BJ (cell line): ENCODE data around the gene NT5C1B. TPM values are rescaled to one million over a fixed set of nuclear protein-coding genes. Genes with fewer than 3 reads are reported as not detected.

Experiments
- CTCF ChIA-PET: fragments of 350-600 bp; formaldehyde crosslinking; extraction: SDS; loops from one replicate; lab custom pipeline; 2021; ENCODE audit warnings: antibody characterized with exemption, inconsistent platforms; lab: Yijun Ruan, JAX
- POLR2A ChIA-PET: fragments of 300-600 bp; sonication (Branson Sonifier 250); formaldehyde crosslinking; extraction: SDS; loops from one replicate; lab custom pipeline; 2021; ENCODE audit warnings: antibody characterized with exemption; lab: Charles Lee
- DNase-seq: peaks from one replicate; pipeline ENCODE4 v3.0.0-alpha.2; 2011; ENCODE audit warnings: low read depth
- H3K27me3 ChIP-seq: 2 replicates; pipeline ENCODE4 v1.6.0; 2011; ENCODE audit warnings: low read length; ENCODE audit not compliant: control insufficient read depth, insufficient read depth
- H3K36me3 ChIP-seq: 2 replicates; pipeline ENCODE4 v1.5.1; 2011; ENCODE audit warnings: low read length; ENCODE audit not compliant: control insufficient read depth, insufficient read depth
- H3K4me3 ChIP-seq: 2 replicates; pipeline ENCODE4 v1.5.1; 2011; ENCODE audit warnings: low read depth, mild to moderate bottlenecking, control low read depth, low read length
- CTCF ChIP-seq: IDR thresholded peaks from 2 replicates; pipeline ENCODE4 v1.5.1; 2011; ENCODE audit warnings: low read depth, mild to moderate bottlenecking, control low read depth, inconsistent platforms, low read length, moderate library complexity; ENCODE audit not compliant: insufficient read depth
- polyA plus RNA-seq: library from polyadenylated mRNA; depleted of rRNA; stranded (reverse); fragments of >200 nt; gene quantifications from 2 replicates; pipeline ENCODE4 v1.2.3, GENCODE V29; 2011

The NT5C1B gene
- polyA plus RNA-seq, 1 experiment = not detected

DNA sequence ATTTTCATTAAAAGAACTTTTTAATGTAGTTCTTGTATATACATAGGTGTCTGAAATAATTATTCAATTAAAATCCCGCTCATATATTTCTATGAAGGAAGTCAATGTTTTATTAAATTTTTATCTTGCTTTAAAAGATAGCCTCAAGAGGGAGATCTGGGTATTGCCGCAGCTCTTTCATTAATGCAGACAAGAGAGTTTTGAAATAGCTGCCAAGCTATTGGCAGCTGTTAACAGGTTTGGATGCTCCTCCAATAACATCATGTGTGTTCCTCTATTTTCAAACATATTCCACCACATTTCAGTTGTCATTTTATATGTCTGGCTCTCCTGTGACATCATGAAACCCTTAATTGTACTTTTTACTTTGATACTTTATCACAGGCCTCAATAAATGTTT is 12.9 kb upstream of the NT5C1B start:
- no peaks in the 10 kb centered on the region for H3K36me3 ChIP-seq
- ChIA-PET POLR2A (no interaction called here), CTCF (interaction anchor here (0.9 kb wide), 1 partner anchor 154 kb away, joined by 3 read pairs; no protein-coding TSS in a partner anchor)
- no peaks in the 10 kb centered on the region for H3K27me3 ChIP-seq
- no peak for TF ChIP-seq CTCF
- no peak overlapping the region for H3K4me3 ChIP-seq
- DNase-seq = no peak

DNA sequence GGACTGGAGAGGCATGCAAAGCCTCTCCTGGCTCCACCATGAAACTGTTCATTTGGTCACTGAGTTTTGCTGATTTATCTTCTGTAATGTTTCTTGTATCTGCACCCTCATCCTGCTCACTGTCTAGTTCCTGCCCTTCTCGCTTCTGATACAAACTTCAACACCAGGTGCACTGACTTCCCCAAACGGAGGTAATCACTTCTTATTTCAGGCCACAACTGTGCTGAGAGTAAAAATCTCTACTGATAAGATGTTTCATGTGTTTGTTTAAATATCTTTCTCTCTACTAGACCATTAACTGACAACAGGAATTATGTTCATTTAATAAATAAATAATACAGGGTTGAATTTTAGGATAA is 10.9 kb upstream of the NT5C1B start:
- Histone ChIP-seq H3K36me3 (no peaks in the 10 kb centered on the region), H3K27me3 (no peaks in the 10 kb centered on the region), H3K4me3 (no peak overlapping the region)
- DNase-seq = no peak
- TF ChIP-seq CTCF = no peak
- POLR2A ChIA-PET = no interaction called here
- CTCF ChIA-PET = no interaction called here

- no peak overlapping the region for H3K4me3 ChIP-seq
- H3K27me3 ChIP-seq = no peaks in the 10 kb centered on the region
- ChIA-PET POLR2A (no interaction called here), CTCF (interaction anchor here (1.6 kb wide), 1 partner anchor 11 kb away, joined by 4 read pairs; no protein-coding TSS in a partner anchor)
- no peaks in the 10 kb centered on the region for H3K36me3 ChIP-seq
- DNase-seq = peak; percentile 51
- TF ChIP-seq CTCF = no peak
Measured at GRCh38 chr2:18599509-18600254, 10.3 kb upstream of the NT5C1B start.

DNA sequence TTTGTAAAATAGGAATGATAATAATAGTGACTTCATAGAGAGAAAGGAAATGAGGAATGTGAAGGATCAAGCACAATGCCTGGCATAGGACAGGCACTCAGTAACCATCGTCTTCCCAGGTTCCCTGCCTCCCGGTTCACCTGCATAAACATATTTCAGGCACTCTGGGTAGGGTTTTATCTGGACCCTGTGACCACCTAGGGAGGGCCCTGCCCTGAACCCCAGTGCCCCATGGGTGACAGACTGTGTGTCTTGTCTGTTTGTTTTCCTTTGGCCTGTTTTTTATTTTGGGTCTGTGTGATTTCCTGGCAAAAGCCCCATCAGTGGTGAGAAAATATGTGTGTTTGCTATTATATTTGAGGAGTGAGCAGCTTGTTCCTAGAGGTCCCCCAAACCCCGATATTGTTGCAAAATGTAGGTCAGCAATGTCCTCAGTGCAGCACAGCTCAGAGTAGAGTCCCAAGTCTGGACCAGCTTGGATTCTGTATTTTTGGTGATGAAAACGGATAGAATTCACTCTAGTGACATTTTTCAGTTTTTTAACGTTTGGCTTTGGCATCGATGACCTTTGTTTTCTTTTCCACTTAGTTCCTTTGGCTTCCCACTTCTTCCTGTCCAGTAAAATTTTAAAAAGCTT is 9.6 kb upstream of the NT5C1B start:
- POLR2A ChIA-PET = no interaction called here
- DNase-seq = no peak
- CTCF ChIA-PET = interaction anchor here (1.6 kb wide), 1 partner anchor 12 kb away, joined by 4 read pairs; no protein-coding TSS in a partner anchor
- Histone ChIP-seq H3K36me3 (no peaks in the 10 kb centered on the region), H3K4me3 (no peak overlapping the region), H3K27me3 (no peaks in the 10 kb centered on the region)
- no peak for TF ChIP-seq CTCF

DNA sequence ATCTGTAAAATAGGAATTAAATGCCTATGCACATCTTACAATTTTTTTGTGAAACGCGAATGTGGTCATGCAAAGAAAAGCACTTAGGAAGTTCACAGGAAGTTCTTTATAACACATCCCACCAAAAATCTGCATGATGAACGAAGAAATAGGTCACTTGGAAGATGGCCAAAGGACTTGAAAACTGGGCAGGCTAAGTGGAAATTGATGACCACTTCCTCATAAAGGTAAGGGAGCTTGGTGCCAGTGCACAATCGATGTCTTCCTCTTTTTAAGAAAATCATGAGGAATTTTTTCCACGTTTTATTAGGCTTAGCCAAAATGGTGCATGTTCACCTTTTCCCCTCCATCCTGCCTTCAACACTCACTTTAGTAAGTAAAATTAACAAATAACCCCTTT is 8.2 kb upstream of the NT5C1B start:
- H3K27me3 ChIP-seq = no peaks in the 10 kb centered on the region
- ChIA-PET CTCF (no interaction called here), POLR2A (no interaction called here)
- no peak for DNase-seq
- no peak for TF ChIP-seq CTCF
- no peak overlapping the region for H3K4me3 ChIP-seq
- no peaks in the 10 kb centered on the region for H3K36me3 ChIP-seq
